ENCODE measurements around the gene DCXR.

DCXR gene

DNA sequence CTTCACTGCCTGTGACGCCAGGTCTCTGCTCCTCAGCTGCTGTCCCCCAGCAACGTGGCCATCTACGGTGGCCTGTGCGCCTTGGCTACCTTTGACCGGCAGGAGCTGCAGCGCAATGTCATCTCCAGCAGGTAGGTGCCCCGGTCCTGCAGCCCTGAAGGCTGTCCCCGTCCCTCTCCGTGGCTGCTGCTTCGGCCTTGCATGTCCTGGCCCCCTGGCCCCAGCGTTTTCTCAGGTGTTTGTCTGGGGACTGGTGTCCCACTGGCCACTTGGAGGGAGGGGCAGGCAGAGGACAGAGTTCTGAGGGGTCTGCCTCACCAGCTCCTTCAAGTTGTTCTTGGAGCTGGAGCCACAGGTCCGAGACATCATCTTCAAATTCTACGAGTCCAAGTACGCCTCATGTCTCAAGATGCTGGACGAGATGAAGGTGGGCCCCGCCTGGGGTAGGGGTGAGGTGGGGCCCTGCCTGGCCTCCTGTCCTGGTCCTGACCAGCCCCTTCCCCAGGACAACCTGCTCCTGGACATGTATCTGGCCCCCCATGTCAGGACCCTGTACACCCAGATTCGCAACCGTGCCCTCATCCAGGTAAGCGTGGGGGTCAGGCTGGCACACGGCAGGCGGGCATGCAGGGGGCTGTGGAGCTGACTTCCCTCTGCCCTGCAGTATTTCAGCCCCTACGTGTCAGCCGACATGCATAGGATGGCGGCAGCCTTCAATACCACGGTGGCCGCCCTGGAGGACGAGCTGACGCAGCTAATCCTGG lies 18.6 kb upstream of the DCXR start:
- no peak overlapping the region for H3K4me3 ChIP-seq (ENCODE audit: low read depth, low read length)

GRCh38 chr17:82055023-82055964 lies 17.8 kb upstream of the DCXR start:
- H3K4me3 ChIP-seq (ENCODE audit: low read depth, low read length), result no peak overlapping the region

GRCh38 chr17:82054351-82055022 lies 17.0 kb upstream of the DCXR start:
- H3K4me3 ChIP-seq (ENCODE audit: low read depth, low read length), result no peak overlapping the region

DNA sequence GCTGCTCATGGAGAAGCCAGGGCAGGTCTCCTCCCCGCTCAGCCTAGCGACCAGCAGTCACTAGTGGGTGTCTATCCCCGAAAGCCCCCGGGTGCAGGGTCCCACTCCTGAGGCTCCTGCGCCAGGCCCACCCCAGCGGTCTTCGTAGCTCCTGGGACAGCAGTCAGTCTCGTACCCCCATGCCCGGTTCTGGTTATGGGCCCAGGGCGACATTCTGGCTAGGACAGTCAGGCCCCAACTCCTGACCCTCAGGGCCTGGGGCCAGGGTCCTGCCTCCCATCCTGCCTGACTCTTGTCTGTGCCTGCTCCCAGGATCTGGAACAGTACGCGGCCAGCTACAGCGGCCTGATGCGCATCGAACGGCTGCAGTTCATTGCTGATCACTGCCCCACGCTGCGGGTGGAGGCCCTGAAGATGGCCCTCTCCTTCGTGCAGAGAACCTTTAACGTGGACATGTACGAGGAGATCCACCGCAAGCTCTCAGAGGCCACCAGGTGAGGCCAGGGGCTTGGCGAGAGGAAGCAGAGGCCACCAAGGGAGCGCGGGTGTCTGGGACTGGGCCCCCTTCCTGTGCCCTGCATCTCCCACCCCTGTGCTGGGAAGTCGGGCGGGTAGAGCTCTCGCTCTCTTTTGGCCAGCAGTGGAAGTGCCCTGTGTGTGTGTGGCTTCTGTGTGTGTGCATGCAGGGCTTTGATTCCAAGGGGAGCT lies 16.2 kb upstream of the DCXR start:
- H3K4me3 ChIP-seq (ENCODE audit: low read depth, low read length), result no peak overlapping the region

- H3K4me3 ChIP-seq (ENCODE audit: low read depth, low read length), result no peak overlapping the region
These were observed 15.6 kb upstream of the DCXR start for GRCh38 chr17:82053130-82053529.

GRCh38 chr17:82052638-82053059 lies 15.2 kb upstream of the DCXR start:
- peak overlapping the region; percentile 88 for H3K4me3 ChIP-seq (ENCODE audit: low read depth, low read length)

GRCh38 chr17:82051776-82052637 lies 14.5 kb upstream of the DCXR start, which contains the start of the genes GPS1 and RFNG:
GPS1 (plus strand) TSS chr17:82051898; CDS start chr17:82051932, 34 bp downstream.
RFNG (minus strand) TSS chr17:82051811; CDS start chr17:82051766, 45 bp downstream.
- H3K4me3 ChIP-seq (ENCODE audit: low read depth, low read length), result peak within 1 kb of the TSS; percentile 88

- peak overlapping the region; percentile 88 for H3K4me3 ChIP-seq (ENCODE audit: low read depth, low read length)
These were observed 13.5 kb upstream of the DCXR start for GRCh38 chr17:82050761-82051641.

DNA sequence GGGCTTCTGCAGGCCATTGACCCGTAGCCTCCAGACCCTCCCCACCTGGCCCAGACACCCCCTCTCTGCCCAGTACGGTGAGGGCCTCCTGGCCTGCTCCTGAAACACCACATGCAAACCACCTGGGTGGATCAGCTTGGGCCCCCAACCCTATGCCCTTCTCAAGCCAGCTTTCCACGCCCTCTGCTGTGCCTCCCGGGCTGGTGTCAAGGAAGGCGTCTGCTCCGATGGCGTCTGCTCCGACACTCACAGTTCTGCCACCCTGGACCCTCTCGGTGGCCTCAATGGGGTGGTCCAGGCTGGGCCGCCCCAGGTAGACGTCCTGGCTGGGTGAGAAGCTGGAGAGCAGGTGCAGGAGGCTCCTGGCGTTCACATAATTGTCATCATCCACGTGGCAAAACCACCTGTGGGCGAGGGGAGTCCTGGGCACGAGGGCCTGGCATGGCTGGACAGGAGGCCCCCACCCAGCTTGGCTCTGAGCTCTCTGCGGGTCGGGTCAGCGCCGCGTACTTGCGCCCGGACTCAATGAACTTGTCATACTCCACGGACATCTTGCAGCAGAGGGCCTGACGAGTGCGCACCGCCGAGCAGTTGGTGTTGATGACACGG lies 12.8 kb upstream of the DCXR start:
- H3K4me3 ChIP-seq (ENCODE audit: low read depth, low read length), result no peak overlapping the region

DNA sequence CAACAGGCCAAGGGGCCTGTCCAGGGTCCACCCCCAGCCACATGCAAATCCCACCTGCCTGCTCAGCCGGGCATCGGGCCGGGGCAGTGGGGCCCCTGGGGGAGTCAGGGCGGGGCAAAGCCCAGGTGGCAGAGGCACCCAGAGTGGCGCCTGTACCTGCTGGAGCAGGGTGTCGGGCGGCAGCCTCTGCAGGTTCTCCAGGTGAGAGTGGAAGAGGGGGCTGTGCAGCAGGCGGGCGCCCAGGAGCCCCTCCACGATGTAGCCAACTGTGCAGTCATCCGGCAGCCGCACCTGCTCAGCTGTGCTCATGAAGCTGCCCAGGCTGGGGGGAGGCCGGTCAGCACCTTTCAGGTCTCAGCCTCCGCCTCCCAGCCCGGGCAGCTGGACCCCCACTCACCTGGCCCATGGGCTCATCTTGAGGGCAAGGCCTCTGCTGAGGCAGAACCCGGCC lies 12.0 kb upstream of the DCXR start:
- H3K4me3 ChIP-seq (ENCODE audit: low read depth, low read length), result no peak overlapping the region

- no peak overlapping the region for H3K4me3 ChIP-seq (ENCODE audit: low read depth, low read length)
These were observed 11.6 kb upstream of the DCXR start for GRCh38 chr17:82049106-82049505.

- H3K4me3 ChIP-seq (ENCODE audit: low read depth, low read length), result no peak overlapping the region
These were observed 11.1 kb upstream of the DCXR start for GRCh38 chr17:82048571-82048971.

- no peak overlapping the region for H3K4me3 ChIP-seq (ENCODE audit: low read depth, low read length)
These were observed 10.5 kb upstream of the DCXR start for GRCh38 chr17:82047914-82048570.

GRCh38 chr17:82047379-82047778 lies 9.9 kb upstream of the DCXR start:
- no peak overlapping the region for H3K4me3 ChIP-seq (ENCODE audit: low read depth, low read length)

DNA sequence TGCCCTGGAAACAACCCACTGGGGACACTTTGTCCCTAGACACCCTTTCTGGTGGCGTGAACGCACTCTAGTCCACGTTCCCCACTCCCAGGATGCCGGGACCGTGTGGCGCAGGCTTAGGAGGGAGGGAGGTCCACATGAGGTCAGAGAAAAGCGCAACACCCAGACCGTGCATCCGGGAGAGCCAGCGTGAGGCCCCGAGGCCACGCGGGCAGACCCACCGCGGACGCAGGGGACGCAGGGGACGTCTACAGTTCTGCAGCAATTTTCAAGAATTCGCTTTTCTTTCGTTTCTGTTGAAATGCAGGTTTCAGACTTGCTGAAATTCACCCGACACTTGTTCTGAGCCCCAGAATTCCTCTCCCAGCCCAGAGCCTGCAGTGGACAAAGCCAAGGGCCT lies 9.4 kb upstream of the DCXR start:
- H3K4me3 ChIP-seq (ENCODE audit: low read depth, low read length), result no peak overlapping the region

DNA sequence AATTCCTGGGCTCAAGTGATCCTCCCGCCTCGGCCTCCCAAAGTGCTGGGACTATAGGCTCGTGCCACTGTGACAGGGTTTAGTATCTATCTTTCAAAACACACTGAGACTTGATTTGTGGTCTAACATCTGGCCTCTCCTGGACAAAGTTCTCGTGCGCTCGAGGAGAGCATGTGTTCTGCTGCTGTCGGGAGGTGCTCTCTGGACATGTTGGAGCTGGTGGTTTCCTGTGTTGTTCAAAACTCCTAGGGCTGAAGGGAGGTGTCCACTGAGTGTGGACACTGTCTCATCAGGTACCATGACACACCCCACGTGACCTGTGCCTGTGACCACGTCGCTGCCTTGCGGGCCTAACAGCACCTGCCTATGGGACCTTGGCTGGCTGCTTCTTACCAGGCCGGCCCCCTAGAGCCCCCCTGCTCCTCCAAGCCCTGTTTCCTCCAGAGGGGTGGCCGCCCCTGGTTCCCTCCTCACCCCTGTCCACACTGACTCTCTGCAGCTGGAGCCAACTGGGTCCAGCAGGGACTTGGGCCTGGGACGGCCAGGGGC lies 8.5 kb upstream of the DCXR start:
- no peak overlapping the region for H3K4me3 ChIP-seq (ENCODE audit: low read depth, low read length)

- H3K4me3 ChIP-seq (ENCODE audit: low read depth, low read length), result no peak overlapping the region
These were observed 6.0 kb upstream of the DCXR start for GRCh38 chr17:82043507-82043906.

Measured in iPS-11a (cell line).